Breast epithelium (tissue), 3 donors: Measurements from ENCODE around the gene XPNPEP1.

Experiments used
- POLR2A ChIP-seq: fragments of 450-650 bp; IDR thresholded peaks from one replicate; pipeline ENCODE4 v1.6.1; 2016; ENCODE audit warnings: antibody characterized with exemption, mild to moderate bottlenecking, moderate library complexity
- POLR2AphosphoS5 ChIP-seq, 3 donors: sonication (generic); formaldehyde crosslinking; IDR thresholded peaks; one replicate each; pipeline ENCODE4 v1.6.1; 2017; ENCODE audit warnings: antibody characterized with exemption in 3 of 3
- TF ChIP-seq, protein P1 (sequence below), 3 donors: fragments of 450-650 bp; IDR thresholded peaks; one replicate each; pipeline ENCODE4 v1.5.1; 2016 to 2017; ENCODE audit warnings: antibody characterized with exemption in 3 of 3, mild to moderate bottlenecking in 3 of 3, moderate library complexity in 3 of 3

DNA sequence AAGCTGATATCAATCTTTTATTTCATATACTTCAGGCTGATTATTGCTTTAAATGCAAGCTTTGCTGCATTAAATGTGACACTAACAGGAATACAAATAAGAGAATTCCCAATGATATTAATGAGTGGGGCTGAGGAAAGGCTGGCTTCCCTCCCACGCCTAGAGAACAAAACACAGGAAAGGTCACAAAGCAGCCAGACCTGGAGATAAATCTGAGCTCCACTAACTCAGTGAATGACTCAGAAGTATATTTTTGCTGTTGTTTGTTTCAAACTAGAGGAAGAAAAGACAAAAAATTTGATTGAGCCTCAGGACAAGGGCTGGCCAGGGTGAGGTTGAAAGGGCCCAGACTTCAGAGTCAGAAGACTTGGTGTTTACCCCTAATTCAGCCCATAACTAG lies 88.1 kb downstream of the XPNPEP1 start:
- no peak for TF ChIP-seq POLR2AphosphoS5 (IDR thresholded peaks at IDR 0.05)
- TF ChIP-seq, protein P1, sequence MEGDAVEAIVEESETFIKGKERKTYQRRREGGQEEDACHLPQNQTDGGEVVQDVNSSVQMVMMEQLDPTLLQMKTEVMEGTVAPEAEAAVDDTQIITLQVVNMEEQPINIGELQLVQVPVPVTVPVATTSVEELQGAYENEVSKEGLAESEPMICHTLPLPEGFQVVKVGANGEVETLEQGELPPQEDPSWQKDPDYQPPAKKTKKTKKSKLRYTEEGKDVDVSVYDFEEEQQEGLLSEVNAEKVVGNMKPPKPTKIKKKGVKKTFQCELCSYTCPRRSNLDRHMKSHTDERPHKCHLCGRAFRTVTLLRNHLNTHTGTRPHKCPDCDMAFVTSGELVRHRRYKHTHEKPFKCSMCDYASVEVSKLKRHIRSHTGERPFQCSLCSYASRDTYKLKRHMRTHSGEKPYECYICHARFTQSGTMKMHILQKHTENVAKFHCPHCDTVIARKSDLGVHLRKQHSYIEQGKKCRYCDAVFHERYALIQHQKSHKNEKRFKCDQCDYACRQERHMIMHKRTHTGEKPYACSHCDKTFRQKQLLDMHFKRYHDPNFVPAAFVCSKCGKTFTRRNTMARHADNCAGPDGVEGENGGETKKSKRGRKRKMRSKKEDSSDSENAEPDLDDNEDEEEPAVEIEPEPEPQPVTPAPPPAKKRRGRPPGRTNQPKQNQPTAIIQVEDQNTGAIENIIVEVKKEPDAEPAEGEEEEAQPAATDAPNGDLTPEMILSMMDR (IDR thresholded peaks at IDR 0.05), result no peak
- TF ChIP-seq POLR2A, result no peak
